Endometrium (tissue), 2 donors: ENCODE data around the gene TPSD1.
"Not testable (repeated sequence)": the region's sequence is repeated elsewhere in the genome, so short reads cannot be mapped to it uniquely, and the experiment has no call there.

Experiments used
- FAIRE-seq: peaks from 2 replicates; lab custom pipeline; 2012; peaks lifted over from hg19 to GRCh38; lab: Jason Lieb, UNC
- donor health status: control.
- donor health status: control.

The TPSD1 gene

GRCh38 chr16:1220841-1221627 lies 34.8 kb upstream of the TPSD1 start:
- FAIRE-seq: no peak

GRCh38 chr16:1221628-1222552 lies 34.0 kb upstream of the TPSD1 start:
- no peak for FAIRE-seq

- FAIRE-seq: no peak
Observed at GRCh38 chr16:1222553-1223354, 33.1 kb upstream of the TPSD1 start.

- FAIRE-seq: no peak
Observed at GRCh38 chr16:1223355-1224214, 32.3 kb upstream of the TPSD1 start.

- FAIRE-seq: no peak
Observed at GRCh38 chr16:1224558-1224957, 31.3 kb upstream of the TPSD1 start.

GRCh38 chr16:1225051-1225451 lies 30.8 kb upstream of the TPSD1 start, which contains the start of gene TPSG1:
Gene TPSG1 (minus strand): TSS chr16:1225268. CDS start chr16:1225252, 16 bp downstream.
- no peak for FAIRE-seq

- FAIRE-seq: not testable (repeated sequence)
Observed at GRCh38 chr16:1225728-1226311, 30.0 kb upstream of the TPSD1 start.

GRCh38 chr16:1226692-1227091 lies 29.2 kb upstream of the TPSD1 start:
- FAIRE-seq: not testable (repeated sequence)

- not testable (repeated sequence) for FAIRE-seq
Observed at GRCh38 chr16:1228227-1228626, 27.6 kb upstream of the TPSD1 start.

- not testable (repeated sequence) for FAIRE-seq
Observed at GRCh38 chr16:1229476-1229875, 26.4 kb upstream of the TPSD1 start.

- FAIRE-seq: not testable (repeated sequence)
Observed at GRCh38 chr16:1230084-1230470, 25.8 kb upstream of the TPSD1 start, which contains the start of gene TPSB2. Gene TPSB2 (minus strand): TSS chr16:1230184. CDS start chr16:1229951, 233 bp downstream.

- not testable (repeated sequence) for FAIRE-seq
Observed at GRCh38 chr16:1230471-1231212, 25.2 kb upstream of the TPSD1 start.

- not testable (repeated sequence) for FAIRE-seq
Observed at GRCh38 chr16:1231301-1231700, 24.6 kb upstream of the TPSD1 start.

GRCh38 chr16:1232049-1232748 lies 23.7 kb upstream of the TPSD1 start:
- not testable (repeated sequence) for FAIRE-seq

GRCh38 chr16:1236659-1237058 lies 19.2 kb upstream of the TPSD1 start:
- FAIRE-seq: not testable (repeated sequence)

- FAIRE-seq: no peak
Observed at GRCh38 chr16:1237990-1238389, 17.9 kb upstream of the TPSD1 start.

GRCh38 chr16:1238909-1239308 lies 17.0 kb upstream of the TPSD1 start:
- not testable (repeated sequence) for FAIRE-seq

- FAIRE-seq: not testable (repeated sequence)
Observed at GRCh38 chr16:1239575-1239974, 16.3 kb upstream of the TPSD1 start.

- FAIRE-seq: not testable (repeated sequence)
Observed at GRCh38 chr16:1240436-1240835, 15.4 kb upstream of the TPSD1 start, which contains the start of gene TPSAB1. Gene TPSAB1 (plus strand): TSS chr16:1240705. CDS start chr16:1240939, 234 bp downstream.
